ENCODE results near the gene HDAC7.

GRCh38 chr12:47795814-47796411 lies 23.8 kb downstream of the HDAC7 start:
- TF ChIP-seq, protein P1, sequence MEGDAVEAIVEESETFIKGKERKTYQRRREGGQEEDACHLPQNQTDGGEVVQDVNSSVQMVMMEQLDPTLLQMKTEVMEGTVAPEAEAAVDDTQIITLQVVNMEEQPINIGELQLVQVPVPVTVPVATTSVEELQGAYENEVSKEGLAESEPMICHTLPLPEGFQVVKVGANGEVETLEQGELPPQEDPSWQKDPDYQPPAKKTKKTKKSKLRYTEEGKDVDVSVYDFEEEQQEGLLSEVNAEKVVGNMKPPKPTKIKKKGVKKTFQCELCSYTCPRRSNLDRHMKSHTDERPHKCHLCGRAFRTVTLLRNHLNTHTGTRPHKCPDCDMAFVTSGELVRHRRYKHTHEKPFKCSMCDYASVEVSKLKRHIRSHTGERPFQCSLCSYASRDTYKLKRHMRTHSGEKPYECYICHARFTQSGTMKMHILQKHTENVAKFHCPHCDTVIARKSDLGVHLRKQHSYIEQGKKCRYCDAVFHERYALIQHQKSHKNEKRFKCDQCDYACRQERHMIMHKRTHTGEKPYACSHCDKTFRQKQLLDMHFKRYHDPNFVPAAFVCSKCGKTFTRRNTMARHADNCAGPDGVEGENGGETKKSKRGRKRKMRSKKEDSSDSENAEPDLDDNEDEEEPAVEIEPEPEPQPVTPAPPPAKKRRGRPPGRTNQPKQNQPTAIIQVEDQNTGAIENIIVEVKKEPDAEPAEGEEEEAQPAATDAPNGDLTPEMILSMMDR (IDR thresholded peaks at IDR 0.05) = no peak
- TF ChIP-seq POLR2A (IDR thresholded peaks at IDR 0.05) = no peak
